Activated T-cell treated with anti-CD3 and anti-CD28 coated beads, Interleukin-2, amount 50 U/mL, for 72 hours (primary cell): Measurements from ENCODE around the gene MAN2B1. TPM values are rescaled to one million over a fixed set of nuclear protein-coding genes. Genes with fewer than 3 reads are reported as not detected.
A peak's percentile ranks its signal among the peaks of the same experiment; 100 is the strongest.
"Not testable (repeated sequence)": the region's sequence is repeated elsewhere in the genome, so short reads cannot be mapped to it uniquely, and the experiment has no call there.

Source experiments
- ATAC-seq, 2 donors: fragments of 150-1000 bp; cut with Tn5 transposase; replicated peaks in 1 of 2; 2 replicates each; pipeline ENCODE4 v1.10.0; 2021; ENCODE audit warnings: moderate library complexity in 2 of 2, mild to moderate bottlenecking in 1 of 2
- DNase-seq, 2 donors: peaks; one replicate each; pipeline ENCODE4 v3.0.0; 2021 to 2022; ENCODE audit warnings: mixed read lengths in 1 of 2
- H3K27ac Mint-ChIP-seq: one replicate; pipeline ENCODE4 v1.8.0; 2022; ENCODE audit warnings: mild to moderate bottlenecking, moderate library complexity, mixed read lengths
- H3K27me3 Mint-ChIP-seq: one replicate; pipeline ENCODE4 v1.8.0; 2022; ENCODE audit warnings: low read depth, mixed read lengths
- H3K36me3 Mint-ChIP-seq, 2 donors: one replicate each; pipeline ENCODE4 v1.8.0; 2022; ENCODE audit warnings: mixed read lengths in 2 of 2, mild to moderate bottlenecking in 1 of 2; ENCODE audit not compliant: insufficient read depth in 2 of 2
- H3K4me1 Mint-ChIP-seq: one replicate; pipeline ENCODE4 v1.8.0; 2022; ENCODE audit warnings: low read depth, mixed read lengths
- H3K4me3 Mint-ChIP-seq, 2 donors: one replicate each; pipeline ENCODE4 v1.8.0; 2022; ENCODE audit warnings: mild to moderate bottlenecking in 2 of 2, mixed read lengths in 2 of 2, moderate library complexity in 2 of 2
- H3K9me3 Mint-ChIP-seq, 2 donors: one replicate each; pipeline ENCODE4 v1.8.0; 2022; ENCODE audit warnings: mixed read lengths in 2 of 2
- total RNA-seq, 2 donors: library from RNA; stranded (reverse); gene quantifications; one replicate each; pipeline ENCODE4 v1.2.3, GENCODE V29; 2022

MAN2B1 gene
- total RNA-seq, 2 donors from 2014 or later, result 75.8 to 109 TPM

GRCh38 chr19:12680034-12680433 is 13.5 kb upstream of the MAN2B1 start:
- no peaks in the 10 kb centered on the region for H3K9me3 Mint-ChIP-seq
- peaks cover 34% of the 10 kb centered on the region for H3K4me1 Mint-ChIP-seq
- H3K27ac Mint-ChIP-seq, result peak overlapping the region; percentile 24
- H3K27me3 Mint-ChIP-seq, result no peaks in the 10 kb centered on the region
- H3K4me3 Mint-ChIP-seq, result peak overlapping the region; percentile 95 to 98
- DNase-seq (no peak), ATAC-seq (no peak)
- H3K36me3 Mint-ChIP-seq, result peaks cover 10 to 18% of the 10 kb centered on the region in 2 donors

- H3K4me3 Mint-ChIP-seq, H3K9me3 Mint-ChIP-seq, DNase-seq, H3K27ac Mint-ChIP-seq, H3K27me3 Mint-ChIP-seq, ATAC-seq: not testable (repeated sequence)
- peaks cover 14 to 30% of the 10 kb centered on the region in 2 donors for H3K36me3 Mint-ChIP-seq
- peaks cover 41% of the 10 kb centered on the region for H3K4me1 Mint-ChIP-seq
Measured at GRCh38 chr19:12678039-12678438, 11.5 kb upstream of the MAN2B1 start.

DNA sequence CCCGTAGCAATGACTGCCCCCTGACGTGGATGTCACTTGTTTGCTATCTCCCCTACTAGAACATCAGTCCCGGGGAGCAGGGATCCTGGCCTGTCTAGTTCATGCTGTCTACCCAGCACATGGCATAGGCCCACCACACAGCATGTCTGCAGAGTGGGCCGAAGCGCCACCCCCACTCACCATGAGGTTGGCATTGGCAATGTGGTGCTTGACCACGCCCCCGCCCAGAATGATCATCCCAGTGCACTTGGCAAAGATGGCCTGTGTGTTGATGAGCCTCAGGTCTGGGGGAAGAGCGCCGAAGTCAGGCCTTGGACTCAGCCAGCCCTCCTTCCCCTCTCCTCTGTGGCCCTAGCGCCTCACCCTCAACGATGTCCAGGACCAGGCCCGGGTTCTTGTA is 10.4 kb upstream of the MAN2B1 start:
- Mint-ChIP-seq H3K36me3 (peaks cover 18 to 35% of the 10 kb centered on the region in 2 donors), H3K4me1 (peaks cover 42% of the 10 kb centered on the region), H3K27ac (no peak overlapping the region), H3K9me3 (no peaks in the 10 kb centered on the region), H3K4me3 (no peak overlapping the region), H3K27me3 (no peaks in the 10 kb centered on the region)
- no peak for ATAC-seq
- DNase-seq, result no peak

DNA sequence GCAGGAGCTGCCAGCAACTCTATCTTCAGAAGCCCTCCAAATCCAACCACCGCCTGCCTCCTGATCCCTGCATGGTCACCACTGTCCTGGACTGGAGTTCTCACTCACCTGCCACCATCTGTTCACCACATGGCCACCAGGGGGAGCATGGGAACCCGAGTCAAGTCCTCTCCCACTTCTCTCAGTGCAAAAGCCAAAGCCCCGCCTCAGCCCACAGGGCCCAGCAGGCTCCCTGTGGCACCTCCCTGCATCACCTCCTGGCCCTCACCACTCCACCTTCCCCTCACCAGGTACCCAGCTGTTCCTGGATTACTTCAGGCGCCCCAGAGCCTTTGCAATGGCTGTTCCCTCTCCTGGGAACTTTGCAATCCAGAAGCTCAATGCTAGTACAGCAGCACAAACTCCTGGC is 9.8 kb upstream of the MAN2B1 start:
- Mint-ChIP-seq H3K9me3 (no peaks in the 10 kb centered on the region), H3K4me1 (peaks cover 47% of the 10 kb centered on the region), H3K4me3 (no peak overlapping the region), H3K27me3 (no peaks in the 10 kb centered on the region), H3K36me3 (peaks cover 19 to 38% of the 10 kb centered on the region in 2 donors), H3K27ac (peak overlapping the region; percentile 7)
- DNase-seq (peak; percentile 86 to 88), ATAC-seq (peak; percentile 20 to 32)

DNA sequence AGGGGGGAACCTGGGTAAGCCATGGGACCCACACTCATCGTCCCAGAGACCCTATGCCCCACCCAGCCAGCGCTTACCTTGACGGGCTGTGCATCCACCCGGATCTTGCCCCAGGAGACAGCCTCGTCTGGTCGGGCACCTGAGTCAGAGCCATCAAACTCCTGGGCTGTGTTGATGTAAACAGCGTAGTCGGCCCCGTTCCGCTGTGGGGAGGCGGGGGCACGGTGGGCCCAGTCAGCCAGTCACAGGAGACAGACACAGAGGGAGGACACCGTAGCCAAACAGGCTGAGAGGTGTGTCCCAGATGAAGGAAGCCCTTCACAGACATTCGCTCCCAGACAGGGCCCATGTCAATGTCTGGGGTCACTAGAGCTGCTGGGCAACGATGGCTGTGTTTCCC is 9.4 kb upstream of the MAN2B1 start:
- peak overlapping the region; percentile 7 for H3K27ac Mint-ChIP-seq
- no peak overlapping the region for H3K4me3 Mint-ChIP-seq
- H3K9me3 Mint-ChIP-seq, result no peaks in the 10 kb centered on the region
- H3K36me3 Mint-ChIP-seq, result peaks cover 16 to 35% of the 10 kb centered on the region in 2 donors
- no peak for ATAC-seq
- DNase-seq, result no peak
- H3K4me1 Mint-ChIP-seq, result peaks cover 42% of the 10 kb centered on the region
- no peaks in the 10 kb centered on the region for H3K27me3 Mint-ChIP-seq

DNA sequence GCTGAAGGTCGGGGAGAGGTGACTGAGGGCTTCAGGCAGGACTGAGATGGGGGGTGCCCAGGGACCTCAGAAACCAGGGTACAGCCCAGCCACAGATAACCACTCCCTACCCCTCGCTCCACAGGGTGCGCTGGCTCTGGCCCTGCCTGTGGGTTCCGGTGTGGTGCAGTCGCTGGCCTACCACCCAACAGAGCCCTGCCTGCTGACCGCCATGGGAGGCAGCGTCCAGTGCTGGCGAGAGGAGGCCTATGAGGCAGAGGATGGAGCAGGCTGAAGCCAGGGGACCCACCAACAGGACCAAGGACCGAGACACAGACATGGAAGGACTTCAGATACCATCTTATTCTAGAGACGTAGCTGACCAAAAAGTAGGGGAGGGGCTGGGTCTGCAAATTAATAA is 8.9 kb upstream of the MAN2B1 start:
- Mint-ChIP-seq H3K4me1 (peaks cover 44% of the 10 kb centered on the region), H3K4me3 (no peak overlapping the region), H3K27me3 (no peaks in the 10 kb centered on the region), H3K9me3 (no peaks in the 10 kb centered on the region), H3K36me3 (peaks cover 15 to 34% of the 10 kb centered on the region in 2 donors), H3K27ac (no peak overlapping the region)
- no peak for ATAC-seq
- DNase-seq, result no peak

DNA sequence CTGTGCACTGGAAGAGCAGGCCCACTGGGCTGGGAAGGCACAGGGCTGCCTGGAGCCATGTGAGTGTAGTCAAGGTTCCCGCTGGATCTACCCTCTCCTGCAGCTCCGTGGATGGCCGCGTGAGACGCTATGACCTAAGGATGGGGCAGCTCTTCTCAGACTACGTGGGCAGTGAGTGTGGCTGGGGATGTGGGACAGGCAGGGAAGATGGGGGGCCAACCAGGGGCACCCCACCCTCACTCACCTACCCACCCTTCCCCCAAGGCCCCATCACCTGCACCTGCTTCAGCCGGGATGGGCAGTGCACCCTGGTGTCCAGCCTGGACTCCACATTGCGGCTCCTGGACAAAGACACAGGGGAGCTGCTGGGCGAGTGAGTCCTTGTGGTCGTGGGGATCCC is 6.2 kb upstream of the MAN2B1 start:
- H3K4me1 Mint-ChIP-seq, result peaks cover 48% of the 10 kb centered on the region
- H3K4me3 Mint-ChIP-seq, result no peak overlapping the region
- no peak overlapping the region for H3K27ac Mint-ChIP-seq
- peaks cover 18 to 26% of the 10 kb centered on the region in 2 donors for H3K36me3 Mint-ChIP-seq
- DNase-seq (no peak), ATAC-seq (no peak)
- H3K9me3 Mint-ChIP-seq, result no peaks in the 10 kb centered on the region
- H3K27me3 Mint-ChIP-seq, result no peaks in the 10 kb centered on the region

- H3K27me3 Mint-ChIP-seq, result no peaks in the 10 kb centered on the region
- DNase-seq, result no peak
- H3K9me3 Mint-ChIP-seq, result no peaks in the 10 kb centered on the region
- H3K27ac Mint-ChIP-seq, result peak overlapping the region; percentile 100
- no peak for ATAC-seq
- peaks cover 58% of the 10 kb centered on the region for H3K4me1 Mint-ChIP-seq
- H3K4me3 Mint-ChIP-seq, result peak overlapping the region; percentile 90 to 93
- H3K36me3 Mint-ChIP-seq, result peaks cover 16 to 28% of the 10 kb centered on the region in 2 donors
Measured at GRCh38 chr19:12670159-12670928, 3.8 kb upstream of the MAN2B1 start.

GRCh38 chr19:12669270-12670158 is 3.0 kb upstream of the MAN2B1 start:
- Mint-ChIP-seq H3K36me3 (peaks cover 16 to 24% of the 10 kb centered on the region in 2 donors), H3K27ac (peak overlapping the region; percentile 100), H3K4me3 (peak overlapping the region; percentile 90 to 93), H3K4me1 (peaks cover 61% of the 10 kb centered on the region), H3K9me3 (no peaks in the 10 kb centered on the region), H3K27me3 (no peaks in the 10 kb centered on the region)
- DNase-seq (peak; percentile 76 to 81), ATAC-seq (peak; percentile 39 to 40)

GRCh38 chr19:12668932-12669269 is 2.4 kb upstream of the MAN2B1 start:
- H3K4me1 Mint-ChIP-seq, result peaks cover 61% of the 10 kb centered on the region
- peaks cover 13 to 18% of the 10 kb centered on the region in 2 donors for H3K36me3 Mint-ChIP-seq
- DNase-seq (peak; percentile 62 to 77), ATAC-seq (peak; percentile 28 to 29)
- peak overlapping the region; percentile 100 for H3K27ac Mint-ChIP-seq
- no peaks in the 10 kb centered on the region for H3K27me3 Mint-ChIP-seq
- no peaks in the 10 kb centered on the region for H3K9me3 Mint-ChIP-seq
- H3K4me3 Mint-ChIP-seq, result peak overlapping the region; percentile 90 to 93

DNA sequence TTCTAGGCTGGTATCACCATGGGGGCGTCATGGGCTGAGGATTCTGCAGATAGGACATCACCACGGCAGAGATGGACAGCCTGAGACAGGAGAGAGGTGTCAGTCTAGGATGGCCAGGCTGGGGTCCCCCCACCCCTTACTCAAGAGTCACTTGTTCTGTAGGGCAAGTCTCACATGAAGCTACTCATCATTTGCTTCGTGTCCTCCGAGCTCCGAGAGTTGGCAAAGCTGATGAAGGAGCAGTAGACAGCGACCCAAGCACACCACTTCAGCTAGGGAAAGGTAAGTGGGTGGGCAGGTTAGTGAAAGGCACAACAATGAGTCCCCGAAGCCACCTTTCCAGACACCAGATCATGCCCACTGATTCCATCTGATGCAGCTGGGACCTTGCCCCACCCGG is 1.8 kb upstream of the MAN2B1 start:
- no peak for ATAC-seq
- Mint-ChIP-seq H3K36me3 (peaks cover 12 to 16% of the 10 kb centered on the region in 2 donors), H3K4me1 (peaks cover 62% of the 10 kb centered on the region)

DNA sequence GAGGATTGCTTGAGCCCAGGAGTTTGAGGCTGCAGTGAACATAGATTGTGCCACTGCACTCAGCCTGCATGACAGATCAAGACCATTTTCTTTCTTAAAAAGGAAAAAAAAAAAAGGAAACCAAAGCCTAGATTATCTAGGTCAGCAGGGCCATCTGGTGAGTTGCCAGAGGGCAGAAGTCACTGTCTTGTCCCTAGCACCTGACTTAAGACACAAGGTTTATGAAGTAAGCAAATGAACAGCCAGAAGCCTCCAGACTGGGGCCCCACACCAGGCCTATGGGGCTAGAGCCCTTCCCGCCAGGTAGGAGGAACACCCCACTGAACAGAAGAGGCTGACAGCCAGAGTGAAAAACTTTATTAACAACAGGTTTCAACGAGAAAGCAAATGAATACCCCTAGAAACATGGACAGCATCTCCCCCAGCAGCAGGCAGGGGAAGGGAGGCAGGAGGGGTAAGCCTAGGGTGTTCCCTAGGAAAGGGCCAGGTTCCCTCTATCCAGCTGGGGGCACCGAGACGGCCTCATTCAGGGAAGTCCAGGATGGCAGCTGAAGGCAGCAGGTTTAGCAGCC is 1.3 kb upstream of the MAN2B1 start:
- Mint-ChIP-seq H3K4me3 (peak overlapping the region; percentile 90 to 93), H3K9me3 (no peaks in the 10 kb centered on the region), H3K27ac (peak overlapping the region; percentile 80), H3K27me3 (no peaks in the 10 kb centered on the region), H3K36me3 (peaks cover 12 to 16% of the 10 kb centered on the region in 2 donors), H3K4me1 (peaks cover 62% of the 10 kb centered on the region)
- ATAC-seq (no peak), DNase-seq (no peak)

More for the DNA sequence above, 1.8 kb upstream of the MAN2B1 start:
- no peaks in the 10 kb centered on the region for H3K9me3 Mint-ChIP-seq
- no peak for DNase-seq
- peak overlapping the region; percentile 90 to 93 for H3K4me3 Mint-ChIP-seq
- H3K27ac Mint-ChIP-seq, result peak overlapping the region; percentile 100
- no peaks in the 10 kb centered on the region for H3K27me3 Mint-ChIP-seq
